PFSK-1 (cell line): ENCODE measurements around the gene TPRA1.

ENCODE experiments used
- FOXP2 ChIP-seq: optimal IDR thresholded peaks from 2 replicates; pipeline ENCODE3; 2011; ENCODE audit warnings: borderline replicate concordance, control low read depth, inconsistent platforms; ENCODE audit not compliant: insufficient read depth; ENCODE audit errors: extremely low read length, extremely low read depth
- POLR2AphosphoS5 ChIP-seq: IDR thresholded peaks from 2 replicates; pipeline ENCODE4 v1.6.1; 2012; ENCODE audit warnings: low read depth, mild to moderate bottlenecking, control low read depth, low read length, moderate library complexity
- REST ChIP-seq, 2 experiments: IDR thresholded peaks; 2 replicates each; pipeline versions ENCODE4 v1.6.1 to v1.8.0; 2011 to 2012; ENCODE audit warnings: low read depth in 2 of 2, low read length in 2 of 2, control low read depth in 1 of 2, inconsistent platforms in 1 of 2, mild to moderate bottlenecking in 1 of 2, moderate library complexity in 1 of 2; ENCODE audit not compliant: insufficient read depth in 1 of 2
- SIN3A ChIP-seq: IDR thresholded peaks from 2 replicates; pipeline ENCODE4 v1.6.1; 2012; ENCODE audit warnings: mild to moderate bottlenecking, low read length, moderate library complexity, borderline replicate concordance; ENCODE audit not compliant: insufficient read depth
- TAF1 ChIP-seq: IDR thresholded peaks from 2 replicates; pipeline ENCODE4 v1.6.1; 2012; ENCODE audit warnings: low read length, control low read depth, borderline replicate concordance; ENCODE audit not compliant: insufficient read depth

TPRA1 gene

GRCh38 chr3:127542441-127542952, 48.0 kb downstream of the TPRA1 start:
- TF ChIP-seq POLR2AphosphoS5 (no peak), SIN3A (no peak), REST (IDR thresholded peaks at IDR 0.05; ENCODE audit: insufficient read depth in 1 of 2, low read depth in 2 of 2, low read length in 2 of 2) (no peak), TAF1 (no peak), FOXP2 (no peak)

GRCh38 chr3:127541320-127541719, 49.2 kb downstream of the TPRA1 start:
- TF ChIP-seq REST (IDR thresholded peaks at IDR 0.05; ENCODE audit: insufficient read depth in 1 of 2, low read depth in 2 of 2, low read length in 2 of 2), result no peak
- no peak for TF ChIP-seq SIN3A
- no peak for TF ChIP-seq FOXP2
- TF ChIP-seq POLR2AphosphoS5, result no peak
- TF ChIP-seq TAF1, result no peak

- TF ChIP-seq TAF1 (no peak), REST (IDR thresholded peaks at IDR 0.05; ENCODE audit: insufficient read depth in 1 of 2, low read depth in 2 of 2, low read length in 2 of 2) (no peak), SIN3A (no peak)
These were observed 51.0 kb downstream of the TPRA1 start for GRCh38 chr3:127539366-127540060.

GRCh38 chr3:127538569-127538968, 52.0 kb downstream of the TPRA1 start:
- no peak for TF ChIP-seq POLR2AphosphoS5
- no peak for TF ChIP-seq FOXP2
- no peak for TF ChIP-seq SIN3A
- TF ChIP-seq REST (IDR thresholded peaks at IDR 0.05; ENCODE audit: insufficient read depth in 1 of 2, low read depth in 2 of 2, low read length in 2 of 2), result no peak
- TF ChIP-seq TAF1, result no peak
